ENCODE measurements around the gene UAP1L1. TPM values are rescaled to one million over a fixed set of nuclear protein-coding genes. Genes with fewer than 3 reads are reported as not detected.

The UAP1L1 gene
- total and polyA plus RNA-seq, 8 donors, result 5.2 to 14.4 (median 6.2) TPM

DNA sequence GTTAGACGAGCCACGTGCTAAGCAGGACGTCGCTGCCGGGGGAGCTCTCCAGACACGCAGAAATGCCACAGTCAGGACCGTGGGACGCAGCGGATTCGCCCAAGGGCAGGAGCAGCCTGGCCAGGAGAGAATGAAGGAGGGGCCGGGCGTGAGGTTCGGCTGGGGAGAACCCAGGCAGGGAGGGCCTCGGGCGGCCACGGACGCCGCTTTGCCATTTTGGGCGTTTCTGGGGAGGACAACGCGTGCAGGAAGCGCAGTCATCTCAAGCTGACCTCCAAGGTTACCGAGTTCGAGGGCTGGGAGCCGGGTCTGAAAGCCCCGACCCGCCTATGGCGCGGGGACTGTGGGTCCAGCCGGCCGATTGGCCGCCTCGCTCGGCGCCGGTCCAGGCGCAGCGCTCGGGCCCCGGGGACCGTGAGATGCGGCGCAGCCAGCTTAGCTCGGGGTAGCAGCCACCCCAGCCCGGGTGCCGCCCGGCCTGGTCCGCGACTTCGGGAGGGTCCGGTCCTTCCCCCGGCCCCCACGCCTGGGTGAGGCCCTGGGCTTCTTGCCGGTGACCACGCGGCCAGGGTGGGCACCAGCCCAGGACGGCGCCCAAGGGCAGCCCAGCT, 8.7 kb downstream of the UAP1L1 start:
- peak overlapping the region; percentile 71 to 82 (median 74) for H3K4me3 ChIP-seq
- H3K4me1 ChIP-seq, result peaks cover 0 to 5% (median 5%) of the 10 kb centered on the region in 3 donors
- TF ChIP-seq, protein P1, sequence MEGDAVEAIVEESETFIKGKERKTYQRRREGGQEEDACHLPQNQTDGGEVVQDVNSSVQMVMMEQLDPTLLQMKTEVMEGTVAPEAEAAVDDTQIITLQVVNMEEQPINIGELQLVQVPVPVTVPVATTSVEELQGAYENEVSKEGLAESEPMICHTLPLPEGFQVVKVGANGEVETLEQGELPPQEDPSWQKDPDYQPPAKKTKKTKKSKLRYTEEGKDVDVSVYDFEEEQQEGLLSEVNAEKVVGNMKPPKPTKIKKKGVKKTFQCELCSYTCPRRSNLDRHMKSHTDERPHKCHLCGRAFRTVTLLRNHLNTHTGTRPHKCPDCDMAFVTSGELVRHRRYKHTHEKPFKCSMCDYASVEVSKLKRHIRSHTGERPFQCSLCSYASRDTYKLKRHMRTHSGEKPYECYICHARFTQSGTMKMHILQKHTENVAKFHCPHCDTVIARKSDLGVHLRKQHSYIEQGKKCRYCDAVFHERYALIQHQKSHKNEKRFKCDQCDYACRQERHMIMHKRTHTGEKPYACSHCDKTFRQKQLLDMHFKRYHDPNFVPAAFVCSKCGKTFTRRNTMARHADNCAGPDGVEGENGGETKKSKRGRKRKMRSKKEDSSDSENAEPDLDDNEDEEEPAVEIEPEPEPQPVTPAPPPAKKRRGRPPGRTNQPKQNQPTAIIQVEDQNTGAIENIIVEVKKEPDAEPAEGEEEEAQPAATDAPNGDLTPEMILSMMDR (IDR thresholded peaks at IDR 0.05), result no peak
- H3K27ac ChIP-seq, result peak overlapping the region; percentile 83 to 92 (median 88)
- ATAC-seq (peak; percentile 13 to 41 (median 32)), DNase-seq (peak in 5 of 6 donors; percentile 43 to 82 (median 72)), FAIRE-seq (no peak)
- no peaks in the 10 kb centered on the region for H3K36me3 ChIP-seq
- no peaks in the 10 kb centered on the region for H3K27me3 ChIP-seq
- no peaks in the 10 kb centered on the region for H3K9me3 ChIP-seq
- WGBS, 2 donors, result 0 to 1% methylated on average over 54 to 58 of the region's 58 CpGs
- intact Hi-C loops (cut with DNase I), result no loop called here

DNA sequence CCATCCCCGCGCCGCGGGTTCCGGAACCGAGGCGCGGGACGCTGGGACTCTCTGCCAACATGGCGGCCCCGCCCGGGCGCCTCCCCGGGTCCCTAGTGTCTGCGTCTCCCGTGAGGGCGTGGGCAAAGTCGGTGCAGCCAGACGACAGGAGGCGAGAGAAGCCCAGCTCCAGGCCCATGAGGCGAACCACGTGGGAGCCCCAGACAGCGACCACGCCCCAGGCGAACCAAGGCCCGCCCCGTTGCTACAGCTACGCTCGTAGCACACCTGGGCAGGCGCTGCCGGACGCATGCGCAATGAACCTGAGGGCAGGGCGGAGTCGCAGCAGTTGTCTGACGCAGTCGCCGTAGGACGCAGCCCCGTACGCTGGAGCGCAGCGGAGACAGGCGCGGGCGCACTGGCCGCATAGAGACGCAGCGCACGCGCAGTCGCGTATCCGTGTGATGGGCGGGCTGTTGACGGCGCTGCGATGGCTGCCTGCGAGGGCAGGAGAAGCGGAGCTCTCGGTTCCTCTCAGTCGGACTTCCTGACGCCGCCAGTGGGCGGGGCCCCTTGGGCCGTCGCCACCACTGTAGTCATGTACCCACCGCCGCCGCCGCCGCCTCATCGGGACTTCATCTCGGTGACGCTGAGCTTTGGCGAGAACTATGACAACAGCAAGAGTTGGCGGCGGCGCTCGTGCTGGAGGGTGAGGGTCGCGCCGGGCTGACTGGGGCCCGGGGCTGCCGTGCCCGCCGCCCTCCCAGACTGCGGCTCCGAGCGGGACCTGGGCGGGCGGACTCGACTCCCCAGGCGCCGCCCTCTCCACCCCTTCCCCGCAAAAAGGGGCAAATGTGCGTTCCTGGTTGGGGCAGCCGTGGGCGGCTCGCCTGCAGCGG, 9.5 kb downstream of the UAP1L1 start, which contains the start of gene MAN1B1:
Gene MAN1B1, plus strand, starts transcription at position 455 of the 878 bp plus-strand sequence. Its CDS starts 15 bp downstream, at position 470.
- 0 to 1% methylated on average over 94 to 101 of the region's 101 CpGs for WGBS, 2 donors
- DNase-seq (peak; percentile 99 to 100 (median 100)), ATAC-seq (peak; percentile 89 to 93 (median 92)), FAIRE-seq (no peak)
- Histone ChIP-seq H3K27ac (peak within 1 kb of the TSS; percentile 83 to 92 (median 88)), H3K9me3 (no peaks in the 10 kb centered on the region), H3K27me3 (no peaks in the 10 kb centered on the region), H3K4me1 (peaks cover 0 to 5% (median 5%) of the 10 kb centered on the region in 3 donors), H3K4me3 (peak within 1 kb of the TSS; percentile 71 to 82 (median 74)), H3K36me3 (no peaks in the 10 kb centered on the region)
- TF ChIP-seq, protein P1 (IDR thresholded peaks at IDR 0.05), result no peak
- intact Hi-C loops (cut with DNase I), result no loop called here

DNA sequence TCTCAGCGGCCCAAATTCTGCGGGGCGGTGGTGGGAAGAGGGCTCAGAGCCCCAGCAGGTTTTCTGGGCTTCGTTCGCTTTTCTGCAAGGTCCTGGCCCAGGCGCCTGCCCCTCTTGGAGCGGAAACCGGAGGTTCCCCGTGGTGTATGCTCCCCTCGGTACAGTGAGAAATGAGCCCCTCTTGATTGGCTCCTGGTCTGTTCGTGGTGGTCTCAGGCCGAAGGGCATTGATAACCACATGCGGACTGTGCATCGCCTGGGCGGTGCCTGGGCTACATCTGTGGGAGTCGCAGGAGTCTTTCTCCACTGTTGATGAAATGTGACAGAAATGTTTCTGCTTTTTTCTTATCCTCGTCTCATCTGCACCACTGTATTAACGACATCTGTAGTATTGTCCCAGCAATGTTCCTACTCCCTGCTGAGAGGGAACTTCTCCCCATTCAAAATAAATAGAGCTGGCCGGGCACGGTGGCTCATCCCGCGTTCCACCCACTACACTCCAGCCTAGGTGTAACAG, 10.2 kb downstream of the UAP1L1 start:
- H3K27ac ChIP-seq, result peak overlapping the region; percentile 77 to 92 (median 88)
- WGBS, 2 donors, result 10 to 11% methylated on average over 21 to 22 of the region's 22 CpGs
- no peak for ATAC-seq
- no peaks in the 10 kb centered on the region for H3K27me3 ChIP-seq
- peaks cover 0 to 5% (median 5%) of the 10 kb centered on the region in 3 donors for H3K4me1 ChIP-seq
- TF ChIP-seq, protein P1 (IDR thresholded peaks at IDR 0.05), result no peak
- no peak for DNase-seq
- intact Hi-C loops (cut with DNase I), result no loop called here
- peak overlapping the region; percentile 71 to 82 (median 74) for H3K4me3 ChIP-seq
- H3K36me3 ChIP-seq, result no peaks in the 10 kb centered on the region
- no peaks in the 10 kb centered on the region for H3K9me3 ChIP-seq
- FAIRE-seq, result no peak

DNA sequence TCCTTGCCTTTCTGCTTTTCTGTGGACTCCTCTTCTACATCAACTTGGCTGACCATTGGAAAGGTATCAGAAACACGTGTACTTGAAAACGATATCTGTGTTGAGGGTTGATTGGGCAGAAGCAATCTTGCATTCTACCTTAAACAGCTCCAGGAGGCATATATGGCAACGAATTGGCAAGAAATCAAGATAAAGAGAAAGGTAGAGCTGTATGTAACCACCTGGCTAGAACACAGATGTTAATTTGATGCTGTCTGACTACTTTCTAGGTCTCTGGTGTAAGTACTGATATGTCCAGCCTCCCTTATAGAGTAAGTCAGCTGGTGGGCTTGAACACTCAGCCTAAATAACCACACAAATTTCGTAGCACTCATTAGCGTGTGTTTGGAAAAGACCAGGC, 10.8 kb downstream of the UAP1L1 start:
- Histone ChIP-seq H3K27ac (no peak overlapping the region), H3K4me1 (peaks cover 0 to 5% (median 5%) of the 10 kb centered on the region in 3 donors), H3K4me3 (no peak overlapping the region), H3K27me3 (no peaks in the 10 kb centered on the region), H3K9me3 (no peaks in the 10 kb centered on the region), H3K36me3 (peaks cover 0 to under 1% (median 0%) of the 10 kb centered on the region in 3 donors)
- DNase-seq, result no peak
- TF ChIP-seq, protein P1 (IDR thresholded peaks at IDR 0.05), result no peak
- intact Hi-C loops (cut with DNase I), result no loop called here
- WGBS, 2 donors, result 51 to 52% methylated on average over 5 of the region's 5 CpGs
- FAIRE-seq, result no peak
- no peak for ATAC-seq

Data from pancreas (tissue), 10 donors.